ENCODE measurements around the gene TMCC1.

DNA sequence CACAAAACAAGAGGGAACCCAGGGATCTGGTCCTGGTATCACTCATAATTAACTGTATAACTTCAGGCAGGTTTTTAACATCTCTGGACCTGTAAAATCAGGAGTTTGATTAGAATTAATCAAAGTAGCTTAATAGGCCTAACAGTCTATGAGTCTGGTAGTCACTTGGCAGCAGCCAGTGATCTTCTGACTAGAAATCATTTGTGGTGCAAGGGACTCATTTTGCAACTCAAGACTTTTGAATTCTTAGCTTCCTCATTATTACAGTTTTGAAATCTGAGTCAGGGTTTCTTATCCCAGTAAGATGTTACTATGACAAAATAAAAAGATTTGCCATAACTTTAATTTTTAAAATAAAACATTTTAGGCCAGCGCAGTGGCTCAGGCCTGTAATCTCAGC, 70.8 kb downstream of the TMCC1 start:
- TF ChIP-seq POLR2A (IDR thresholded peaks at IDR 0.05) (no peak), CTCF (IDR thresholded peaks at IDR 0.05) (no peak)

All from thyroid gland (tissue), 4 donors.